ENCODE results near the gene UBE2E2.

Gene UBE2E2

DNA sequence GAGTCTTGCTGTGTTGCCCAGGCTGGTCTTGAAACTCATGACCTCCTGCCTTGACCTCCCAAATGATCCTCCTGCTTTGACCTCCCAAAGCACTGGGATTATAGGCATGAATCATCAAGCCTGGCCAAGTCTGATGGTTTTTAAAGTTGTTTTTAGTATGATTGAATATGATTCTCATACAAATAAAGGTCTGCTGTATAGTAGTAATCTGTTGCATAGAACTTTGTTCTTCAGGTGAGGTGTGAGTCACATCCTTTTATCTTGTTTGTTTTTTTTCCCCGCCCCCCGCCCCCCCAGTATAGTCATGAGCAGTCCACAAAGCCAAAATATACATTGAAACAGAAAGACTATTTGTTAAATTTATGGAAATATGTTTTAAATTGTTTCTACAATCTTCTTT, 39.0 kb downstream of the UBE2E2 start:
- no peak for DNase-seq

DNA sequence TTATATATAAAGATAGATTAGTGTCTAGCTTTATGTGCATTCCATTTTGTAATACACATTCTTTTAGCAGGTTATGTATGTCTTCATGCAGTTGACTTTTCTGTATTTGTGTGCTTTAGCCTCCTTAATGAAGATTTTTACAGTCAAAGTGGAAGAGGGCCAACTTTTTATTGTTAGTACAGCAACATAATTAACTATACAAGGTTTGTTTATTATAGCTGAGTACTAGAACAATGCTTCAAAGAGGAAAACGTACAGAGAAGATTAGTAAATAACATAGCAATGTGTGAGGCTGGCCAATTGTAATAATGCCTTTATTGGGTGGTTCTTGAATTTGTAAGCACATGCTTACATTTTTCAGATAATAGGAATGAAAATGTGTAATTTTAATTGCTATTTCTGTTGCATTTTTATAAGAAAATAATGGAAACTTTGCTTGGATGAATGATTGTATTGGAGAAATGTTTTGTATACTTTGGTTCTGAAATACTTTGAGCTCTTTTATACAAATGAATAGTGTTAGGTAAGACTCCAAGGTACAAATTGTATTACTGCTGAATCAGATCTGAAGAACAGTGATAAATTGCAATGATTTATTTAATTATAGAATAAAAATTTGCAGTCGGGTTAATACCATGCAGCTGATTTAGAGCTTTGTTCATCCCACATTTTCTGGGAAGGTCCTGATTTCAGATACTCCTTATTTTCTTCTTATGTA, 41.4 kb downstream of the UBE2E2 start:
- DNase-seq, result no peak

DNA sequence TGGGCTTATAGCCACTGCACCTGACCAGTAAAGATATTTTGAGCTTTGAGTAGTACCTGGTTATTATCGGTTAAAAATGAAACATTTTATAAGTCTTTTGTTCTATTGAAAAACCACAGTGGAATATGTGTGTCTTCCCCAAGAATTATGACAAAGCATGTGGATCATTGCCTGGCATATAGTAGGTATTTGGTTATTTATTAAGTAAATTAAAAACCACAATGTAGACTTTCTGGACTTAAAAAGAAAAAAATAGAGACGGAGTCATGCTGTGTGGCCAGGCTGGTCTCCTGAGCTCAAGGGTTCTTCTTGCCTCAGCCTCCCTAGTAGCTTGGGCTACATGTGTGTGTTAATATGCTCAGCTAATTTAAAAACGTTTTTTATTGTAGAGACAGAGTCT, 43.5 kb downstream of the UBE2E2 start:
- DNase-seq, result no peak

DNA sequence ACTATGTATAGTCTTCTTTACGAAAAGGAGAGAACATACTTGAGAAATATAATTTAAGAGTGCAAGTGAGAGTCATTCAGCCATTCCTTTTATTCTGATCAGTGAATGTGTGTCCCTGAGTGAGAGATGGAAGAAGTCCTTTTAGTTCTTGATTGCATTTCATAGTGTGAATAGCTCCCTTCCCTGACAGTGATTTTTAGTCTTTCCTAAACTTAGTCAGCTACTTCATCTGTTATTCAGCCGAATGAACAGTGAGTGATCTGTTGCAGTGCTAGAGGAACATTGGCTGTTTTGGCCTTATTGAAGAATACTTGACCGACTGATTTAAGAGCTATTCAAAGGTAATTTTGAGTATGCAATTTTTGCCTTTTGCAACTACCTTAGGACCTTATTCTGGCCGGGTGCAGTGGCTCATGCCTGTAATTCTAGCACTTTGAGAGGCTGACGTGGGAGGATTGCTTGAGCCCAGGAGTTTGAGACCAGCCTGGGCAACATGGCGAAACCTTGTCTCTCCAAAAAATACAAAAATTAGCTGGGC, 45.5 kb downstream of the UBE2E2 start:
- DNase-seq, result no peak

DNA sequence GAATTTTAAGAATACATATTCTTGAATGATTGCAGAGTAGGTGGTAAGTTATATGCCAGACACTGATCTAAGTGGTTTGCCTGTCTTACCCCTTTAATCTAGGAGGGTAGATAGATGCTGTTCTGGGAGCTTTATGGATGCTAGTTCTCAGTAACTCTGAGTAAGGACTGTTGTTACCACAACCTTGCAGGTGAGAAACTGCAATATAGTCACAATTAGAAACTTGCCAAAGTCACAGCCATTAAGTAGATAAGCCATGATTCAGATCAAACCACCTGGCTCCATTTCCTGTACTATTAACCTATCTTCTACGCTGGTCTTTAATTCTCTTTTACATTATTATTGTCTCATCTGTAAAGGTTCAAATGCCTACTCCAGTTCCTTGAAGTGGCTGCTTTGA, 46.8 kb downstream of the UBE2E2 start:
- DNase-seq, result no peak

DNA sequence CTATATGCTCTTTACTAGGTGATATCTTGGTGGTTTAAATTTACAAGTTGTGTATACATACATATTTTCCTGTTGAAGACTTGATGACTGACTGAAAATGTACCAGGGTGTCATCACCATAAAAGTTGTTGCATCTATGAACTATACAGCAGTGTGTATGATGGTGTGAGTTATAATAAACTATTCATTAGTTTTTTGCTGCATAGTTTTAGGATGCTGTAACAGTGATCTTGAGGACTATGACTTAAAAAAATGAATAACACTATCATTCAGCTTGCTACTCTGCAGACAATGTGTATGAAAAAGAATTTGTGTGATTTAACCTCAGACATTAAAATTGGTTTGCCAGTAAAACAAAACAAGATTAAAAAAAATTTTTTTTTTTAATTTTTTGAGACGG, 49.0 kb downstream of the UBE2E2 start:
- DNase-seq, result no peak

DNA sequence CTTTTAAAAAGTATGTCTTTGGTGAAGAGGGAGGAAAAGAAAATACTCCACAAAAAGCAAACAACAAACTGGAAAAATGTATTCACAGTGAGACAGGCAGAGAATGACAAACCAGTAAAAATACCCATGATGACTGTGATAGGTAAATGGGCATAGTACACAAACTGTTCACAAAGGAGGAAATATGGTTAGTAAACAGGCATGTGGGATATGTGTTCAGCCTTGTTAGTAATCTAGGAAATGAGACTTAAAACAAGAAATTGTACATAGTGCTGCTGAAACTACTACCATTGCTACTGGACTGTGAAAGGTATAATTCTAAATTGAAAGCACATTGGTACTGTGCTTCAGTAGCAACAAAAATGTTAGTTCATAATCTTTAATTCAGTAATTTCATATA, 50.1 kb downstream of the UBE2E2 start:
- DNase-seq, result no peak

DNA sequence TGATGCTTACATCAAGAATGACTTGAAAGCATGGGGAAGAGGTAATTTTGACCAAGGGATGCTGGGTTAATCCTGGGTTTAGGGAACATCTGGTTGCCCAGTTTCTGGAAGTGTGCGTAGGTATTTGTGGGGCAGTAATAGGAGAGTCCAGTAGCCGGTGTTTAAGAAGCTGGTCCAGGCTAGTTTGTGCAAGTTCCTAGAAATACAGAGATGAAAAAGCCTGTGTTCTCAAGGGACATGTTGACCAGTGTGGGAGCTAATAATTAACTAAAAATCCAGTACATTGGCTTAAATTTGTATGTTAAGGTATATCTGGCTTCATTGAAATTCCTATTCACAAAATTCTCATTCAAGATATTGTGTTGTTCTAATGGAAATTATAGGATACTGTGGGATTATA, 51.2 kb downstream of the UBE2E2 start:
- DNase-seq, result no peak

DNA sequence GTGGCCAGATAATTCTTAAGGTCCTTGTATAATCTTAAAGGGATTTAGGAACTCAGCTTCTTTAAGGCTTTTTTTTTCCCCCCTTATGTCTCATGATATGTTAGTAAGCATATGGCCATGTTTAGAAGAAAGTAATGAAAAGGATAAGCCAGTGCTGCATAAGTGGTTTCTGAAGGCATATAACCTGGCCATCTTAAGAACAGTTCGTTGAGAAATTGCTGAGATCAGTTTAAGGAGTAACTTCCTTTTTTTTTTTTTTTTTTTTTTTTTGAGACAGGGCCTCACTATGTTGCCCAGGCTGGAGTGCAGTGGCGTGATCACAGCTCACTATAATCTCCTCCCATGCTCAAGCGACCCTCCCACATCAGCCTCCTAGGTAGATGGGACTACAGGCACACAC, 51.7 kb downstream of the UBE2E2 start:
- no peak for DNase-seq

DNA sequence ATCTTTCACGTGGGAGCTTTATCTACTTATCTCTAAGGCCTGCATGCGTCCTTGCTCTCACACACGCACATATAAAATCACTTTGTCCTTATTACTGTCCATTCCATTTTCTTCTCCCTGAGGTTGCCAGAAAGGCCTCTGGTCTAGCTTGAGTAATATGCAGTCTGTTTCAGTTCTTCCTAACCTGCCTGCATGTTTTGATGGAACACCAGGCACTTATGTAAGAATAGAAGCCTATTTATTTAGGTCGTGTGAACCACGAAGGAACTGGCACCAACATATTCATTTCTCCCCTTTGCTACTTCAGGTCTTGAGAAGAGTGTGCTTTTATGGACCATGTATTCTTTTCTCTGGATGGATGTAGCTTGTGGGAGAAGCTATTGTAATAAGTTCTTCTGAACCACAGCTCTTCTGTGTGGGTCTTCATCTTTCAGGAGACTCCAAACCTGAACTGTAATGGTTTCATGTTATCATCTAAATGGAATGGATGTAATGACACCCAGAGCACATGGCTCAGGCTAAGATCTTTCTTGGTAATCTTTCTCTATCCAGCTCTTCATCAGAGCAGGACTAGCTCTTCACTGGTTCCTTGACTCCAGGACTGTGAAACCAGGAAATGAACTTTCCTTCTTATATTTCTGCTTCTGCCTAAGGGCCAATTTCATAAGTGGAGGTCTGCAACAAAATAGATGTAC, 53.8 kb downstream of the UBE2E2 start:
- DNase-seq, result no peak

DNA sequence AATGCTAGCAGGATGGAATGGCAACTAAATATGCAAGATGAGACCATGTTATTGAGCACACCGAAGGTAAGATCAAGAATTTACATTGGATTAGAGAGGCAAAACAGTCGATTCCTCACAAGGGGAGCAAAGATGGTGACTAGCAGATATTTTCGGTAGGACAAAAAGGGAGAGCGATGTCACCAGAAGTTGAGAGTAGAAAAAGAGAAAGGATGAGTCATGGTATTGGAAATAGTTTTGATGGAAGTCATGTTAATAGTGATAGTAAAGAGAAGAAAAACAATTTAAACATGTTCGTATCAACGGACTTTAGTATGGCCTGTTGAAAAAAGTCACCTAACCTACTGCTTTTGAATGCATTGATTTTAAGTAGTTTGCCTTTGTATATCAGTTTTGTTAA, 55.0 kb downstream of the UBE2E2 start:
- no peak for DNase-seq

DNA sequence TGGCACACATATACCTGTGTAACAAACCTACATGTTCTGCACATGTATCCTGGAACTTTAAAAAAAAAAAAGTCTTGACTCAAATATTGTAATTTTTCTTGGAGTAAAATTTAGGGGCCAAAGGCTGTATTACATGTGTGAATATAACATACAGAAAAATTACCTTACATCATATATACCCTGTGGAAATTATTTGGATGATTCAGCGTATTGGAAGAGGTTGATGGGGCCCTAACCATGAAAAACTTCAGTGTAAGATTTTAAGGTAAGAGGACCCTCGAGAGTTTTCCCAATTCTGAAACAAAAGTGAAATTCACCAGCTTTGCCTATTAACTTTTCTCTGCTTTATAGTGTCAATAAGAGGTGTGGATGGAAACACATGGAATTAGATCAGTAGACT, 56.4 kb downstream of the UBE2E2 start:
- no peak for DNase-seq

DNA sequence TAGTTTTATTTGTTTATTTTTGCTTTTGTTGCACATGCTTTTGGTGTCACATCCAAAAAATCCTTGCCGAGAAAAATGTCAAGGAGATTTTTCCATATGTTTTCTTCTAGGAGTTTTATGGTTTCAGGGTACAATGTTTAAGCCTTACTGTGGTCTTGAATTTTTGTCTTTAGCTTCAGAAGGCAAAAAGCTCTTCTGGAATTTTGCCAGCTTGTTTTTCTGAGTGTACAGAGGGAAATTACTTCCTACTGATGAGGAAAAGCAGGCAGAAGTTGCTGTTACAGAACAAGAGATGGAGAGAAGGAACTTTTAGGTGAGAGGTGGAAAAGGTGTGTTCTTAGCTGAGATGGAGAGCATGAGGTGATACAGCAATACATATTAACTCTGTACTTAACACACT, 59.6 kb downstream of the UBE2E2 start:
- DNase-seq, result no peak

DNA sequence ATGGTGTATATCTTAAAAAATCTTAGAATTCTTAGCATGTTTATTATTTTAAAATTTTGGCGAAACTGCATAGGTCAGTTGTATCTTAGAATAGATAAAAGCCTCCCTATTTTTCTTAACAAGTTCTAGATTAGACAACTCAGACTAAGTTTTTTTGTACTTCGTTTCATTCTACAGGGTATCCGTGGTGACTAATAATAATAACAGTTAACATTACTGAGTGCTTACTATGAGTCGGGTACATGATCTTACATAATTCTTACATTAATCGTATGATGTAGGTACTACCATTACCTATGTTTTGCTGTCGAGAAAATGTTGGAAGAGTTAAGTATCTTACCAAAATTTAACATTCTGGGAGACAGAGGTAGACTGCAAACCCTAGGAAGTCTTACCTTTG, 60.7 kb downstream of the UBE2E2 start:
- DNase-seq, result no peak

DNA sequence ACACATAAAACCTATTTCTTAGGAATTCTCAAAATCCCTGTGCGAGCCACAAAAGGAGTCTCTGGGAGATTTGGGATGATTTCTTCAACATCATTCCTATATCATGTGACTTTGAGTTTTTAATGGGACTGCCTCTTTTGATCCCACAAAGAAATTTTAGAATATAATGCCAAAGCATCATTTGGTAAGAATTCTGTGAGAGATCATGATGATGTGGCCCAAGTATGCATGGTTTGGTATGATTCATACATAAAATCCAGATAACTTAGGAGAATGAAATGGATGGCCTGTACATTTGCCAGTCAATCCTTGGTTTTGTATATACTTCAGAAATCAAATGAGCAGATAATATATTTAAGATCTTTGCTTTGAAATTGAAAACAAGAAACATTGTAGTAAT, 61.3 kb downstream of the UBE2E2 start:
- no peak for DNase-seq

DNA sequence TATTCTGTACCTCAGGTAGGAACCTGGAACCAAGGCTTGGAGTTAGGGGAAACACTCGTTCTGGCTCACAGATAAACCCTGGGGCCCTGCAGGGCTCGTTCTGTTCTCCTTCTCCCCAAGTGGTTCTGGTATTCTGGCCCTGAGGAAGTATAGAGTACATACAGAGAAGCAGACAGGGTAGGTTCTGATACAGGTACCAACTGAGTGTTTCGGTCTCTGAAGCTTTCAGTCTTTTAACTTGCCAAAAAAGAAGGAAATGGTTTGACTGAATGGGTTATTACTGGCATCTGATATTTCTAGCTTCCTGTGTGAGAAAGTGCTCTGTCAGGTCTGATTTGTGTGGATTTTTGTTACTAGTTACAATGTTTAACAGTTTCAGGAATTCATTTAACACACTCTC, 67.3 kb downstream of the UBE2E2 start:
- DNase-seq, result no peak

DNA sequence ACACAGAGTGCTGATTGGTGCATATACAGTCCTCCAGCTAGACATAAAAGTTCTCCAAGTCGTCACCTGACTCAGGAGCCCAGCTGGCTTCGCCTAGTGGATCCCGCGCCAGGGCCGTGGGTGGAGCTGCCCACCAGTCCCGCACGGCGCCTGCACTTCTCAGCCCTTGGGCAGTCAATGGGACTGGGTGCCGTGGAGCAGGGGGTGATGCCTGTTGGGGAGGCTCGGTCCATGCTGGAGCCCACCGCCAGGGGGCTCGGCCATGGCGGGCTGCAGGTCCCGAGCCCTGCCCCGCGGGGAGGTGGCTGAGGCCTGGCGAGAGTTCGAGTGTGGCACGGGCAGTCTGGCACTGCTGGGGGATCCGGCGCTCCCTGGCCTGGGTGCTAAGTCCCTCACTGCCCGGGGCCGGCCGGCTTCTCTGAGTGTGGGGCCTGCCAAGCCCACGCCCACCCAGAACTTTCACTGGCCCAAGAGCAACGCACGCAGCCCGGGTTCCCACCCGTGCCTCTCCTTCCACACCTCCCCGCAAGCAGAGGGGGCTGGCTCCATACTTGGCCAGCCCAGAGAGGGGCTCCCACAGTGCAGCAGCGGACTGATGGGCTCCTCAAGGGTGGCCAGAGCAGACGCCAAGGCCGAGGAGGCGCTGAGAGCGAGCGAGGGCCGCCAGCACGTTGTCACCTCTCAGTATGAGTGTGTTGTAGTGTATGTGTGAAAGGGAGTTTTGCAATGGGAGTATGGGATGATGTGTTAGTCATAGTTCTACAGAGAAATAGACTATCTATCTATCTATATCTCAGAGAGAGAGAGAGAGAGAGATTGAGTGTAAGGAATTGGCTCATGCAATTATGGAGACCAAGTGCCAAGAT, 69.0 kb downstream of the UBE2E2 start:
- no peak for DNase-seq

DNA sequence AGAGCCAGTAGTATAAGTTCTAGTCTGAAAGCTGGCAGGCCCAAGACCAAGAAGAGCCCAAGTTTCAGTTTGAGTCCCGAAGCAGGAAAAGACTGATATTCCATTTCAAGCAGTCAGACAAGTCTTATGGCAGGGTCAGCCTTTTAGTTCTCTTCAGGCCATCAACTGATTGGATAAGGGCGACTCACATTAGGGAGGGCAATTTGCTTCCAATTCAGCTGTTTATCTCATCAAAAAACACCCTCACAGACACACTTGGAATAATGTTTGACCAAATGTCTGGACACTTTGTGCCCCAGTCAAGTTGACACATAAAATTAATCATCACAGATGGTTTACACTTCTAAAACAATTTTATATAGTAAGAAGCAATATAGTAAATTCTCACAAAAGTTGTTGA, 69.7 kb downstream of the UBE2E2 start:
- no peak for DNase-seq

DNA sequence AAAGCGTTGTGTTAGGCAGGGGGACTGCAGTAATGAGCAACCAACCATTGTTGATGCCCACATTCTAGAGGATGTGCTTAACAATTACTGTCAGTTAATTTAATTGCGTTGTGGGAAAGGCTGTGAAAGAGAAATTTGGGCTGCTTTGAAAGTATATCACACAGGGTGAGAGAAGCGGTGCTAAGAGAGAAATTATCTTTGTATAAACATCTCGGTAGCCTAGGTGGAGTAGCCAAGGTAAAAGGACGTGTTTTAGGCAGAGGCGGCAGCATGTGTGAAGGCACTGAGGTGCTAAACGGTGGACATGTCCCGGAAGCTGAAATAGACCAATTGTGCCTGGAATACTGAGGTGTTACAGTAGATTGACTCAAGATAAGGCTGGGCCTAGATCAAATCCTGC, 71.9 kb downstream of the UBE2E2 start:
- no peak for DNase-seq

DNA sequence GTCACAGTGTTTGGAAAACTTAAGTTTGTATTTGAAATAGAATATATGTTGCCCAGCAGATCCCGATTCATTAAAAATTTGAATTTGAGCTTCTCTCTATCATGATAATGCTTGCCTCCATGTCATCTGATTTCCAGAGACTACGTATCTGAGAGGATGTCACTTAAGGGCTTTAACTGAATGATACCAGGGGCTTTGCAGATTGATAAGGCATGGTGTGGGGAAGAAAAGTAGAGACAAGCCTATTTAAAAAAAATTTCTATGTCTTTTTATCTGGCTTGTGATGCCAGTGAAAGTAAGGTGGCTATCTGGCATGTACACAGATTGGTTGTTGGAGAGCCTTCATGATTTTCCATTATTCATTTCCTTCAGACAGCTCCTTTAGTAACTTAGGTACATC, 72.7 kb downstream of the UBE2E2 start:
- DNase-seq, result no peak

DNA sequence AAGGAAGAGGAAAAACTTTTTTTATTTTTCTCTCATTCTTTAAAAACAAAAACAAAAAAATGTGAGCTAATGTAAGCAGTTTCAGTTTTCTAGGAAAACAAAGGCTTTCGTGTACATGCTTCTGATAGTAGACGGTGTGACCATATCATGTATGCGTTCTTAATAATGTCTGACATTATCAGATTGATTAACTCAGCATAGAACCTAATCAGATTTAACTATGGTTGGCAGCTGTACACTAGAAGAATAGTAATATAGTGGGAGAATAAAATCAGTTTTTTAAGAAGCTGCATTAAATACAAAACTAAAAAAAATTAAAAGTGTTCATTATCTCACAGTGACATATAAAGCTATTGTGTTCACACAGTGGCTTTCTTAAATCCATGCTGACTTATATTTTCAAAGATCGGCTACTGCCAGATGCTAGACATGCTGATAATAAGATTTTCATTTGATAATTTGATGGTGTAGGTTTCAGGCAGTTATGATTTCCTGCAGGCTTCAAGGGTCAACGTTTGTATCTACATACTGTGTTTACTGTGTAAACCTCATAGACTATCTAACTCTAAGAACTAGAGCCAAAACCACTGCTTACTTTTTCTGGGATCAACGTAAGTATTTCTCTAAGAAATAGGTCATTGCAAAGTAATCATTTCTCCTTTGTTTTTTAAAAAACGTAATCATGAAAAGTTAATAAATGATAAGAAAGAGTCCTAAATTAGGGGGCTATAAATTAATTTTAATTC, 74.0 kb downstream of the UBE2E2 start:
- no peak for DNase-seq

DNA sequence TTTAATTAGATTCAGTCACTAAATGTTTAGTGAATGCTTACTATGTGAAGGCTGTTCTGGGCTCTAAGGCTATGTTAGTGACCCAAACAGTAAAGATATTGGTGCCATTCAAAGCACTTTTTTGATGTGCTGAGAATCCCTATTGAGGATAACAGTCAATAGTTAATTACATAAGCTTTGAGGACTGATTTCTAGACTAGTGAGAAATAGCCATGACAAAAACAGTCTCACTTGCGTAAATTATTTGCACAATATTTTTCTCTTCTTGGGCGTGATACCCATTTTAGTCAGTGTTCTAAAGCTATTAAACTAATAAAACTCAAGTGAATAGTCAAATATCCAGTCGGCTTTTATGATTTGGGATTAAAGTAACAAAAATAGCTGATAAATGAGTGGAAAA, 74.6 kb downstream of the UBE2E2 start:
- no peak for DNase-seq

DNA sequence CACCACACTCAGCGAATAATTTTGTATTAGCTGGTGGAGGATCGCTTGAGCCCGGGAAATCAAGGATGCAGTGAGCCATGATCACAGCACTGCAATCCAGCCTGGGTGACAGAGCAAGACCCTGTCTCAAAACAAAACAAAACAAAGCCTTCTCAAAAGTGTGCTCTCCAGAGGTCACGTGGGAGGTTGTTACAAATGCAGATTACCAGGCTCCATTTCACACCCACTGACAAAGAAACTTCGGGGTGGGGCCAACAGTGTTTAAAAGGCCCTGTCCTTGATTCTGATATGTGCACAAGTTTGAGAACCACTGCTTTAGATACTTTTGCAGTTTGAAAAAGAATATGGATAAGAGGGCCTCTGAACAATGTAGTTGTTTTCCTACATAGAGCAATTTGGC, 80.5 kb downstream of the UBE2E2 start:
- DNase-seq, result no peak
